Smooth muscle cell of the umbilical artery (primary cell): Measurements from ENCODE around the gene HACE1. TPM values are rescaled to one million over a fixed set of nuclear protein-coding genes. Genes with fewer than 3 reads are reported as not detected.

ENCODE experiments used
- total RNA-seq: library from RNA; depleted of rRNA; stranded (reverse); fragments of >200 nt; gene quantifications from 2 replicates; pipeline ENCODE4 v1.2.3, GENCODE V29; 2014

HACE1 gene, protein sequence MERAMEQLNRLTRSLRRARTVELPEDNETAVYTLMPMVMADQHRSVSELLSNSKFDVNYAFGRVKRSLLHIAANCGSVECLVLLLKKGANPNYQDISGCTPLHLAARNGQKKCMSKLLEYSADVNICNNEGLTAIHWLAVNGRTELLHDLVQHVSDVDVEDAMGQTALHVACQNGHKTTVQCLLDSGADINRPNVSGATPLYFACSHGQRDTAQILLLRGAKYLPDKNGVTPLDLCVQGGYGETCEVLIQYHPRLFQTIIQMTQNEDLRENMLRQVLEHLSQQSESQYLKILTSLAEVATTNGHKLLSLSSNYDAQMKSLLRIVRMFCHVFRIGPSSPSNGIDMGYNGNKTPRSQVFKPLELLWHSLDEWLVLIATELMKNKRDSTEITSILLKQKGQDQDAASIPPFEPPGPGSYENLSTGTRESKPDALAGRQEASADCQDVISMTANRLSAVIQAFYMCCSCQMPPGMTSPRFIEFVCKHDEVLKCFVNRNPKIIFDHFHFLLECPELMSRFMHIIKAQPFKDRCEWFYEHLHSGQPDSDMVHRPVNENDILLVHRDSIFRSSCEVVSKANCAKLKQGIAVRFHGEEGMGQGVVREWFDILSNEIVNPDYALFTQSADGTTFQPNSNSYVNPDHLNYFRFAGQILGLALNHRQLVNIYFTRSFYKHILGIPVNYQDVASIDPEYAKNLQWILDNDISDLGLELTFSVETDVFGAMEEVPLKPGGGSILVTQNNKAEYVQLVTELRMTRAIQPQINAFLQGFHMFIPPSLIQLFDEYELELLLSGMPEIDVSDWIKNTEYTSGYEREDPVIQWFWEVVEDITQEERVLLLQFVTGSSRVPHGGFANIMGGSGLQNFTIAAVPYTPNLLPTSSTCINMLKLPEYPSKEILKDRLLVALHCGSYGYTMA
- total RNA-seq = 20.3 and 22.3 TPM in 2 replicates

DNA sequence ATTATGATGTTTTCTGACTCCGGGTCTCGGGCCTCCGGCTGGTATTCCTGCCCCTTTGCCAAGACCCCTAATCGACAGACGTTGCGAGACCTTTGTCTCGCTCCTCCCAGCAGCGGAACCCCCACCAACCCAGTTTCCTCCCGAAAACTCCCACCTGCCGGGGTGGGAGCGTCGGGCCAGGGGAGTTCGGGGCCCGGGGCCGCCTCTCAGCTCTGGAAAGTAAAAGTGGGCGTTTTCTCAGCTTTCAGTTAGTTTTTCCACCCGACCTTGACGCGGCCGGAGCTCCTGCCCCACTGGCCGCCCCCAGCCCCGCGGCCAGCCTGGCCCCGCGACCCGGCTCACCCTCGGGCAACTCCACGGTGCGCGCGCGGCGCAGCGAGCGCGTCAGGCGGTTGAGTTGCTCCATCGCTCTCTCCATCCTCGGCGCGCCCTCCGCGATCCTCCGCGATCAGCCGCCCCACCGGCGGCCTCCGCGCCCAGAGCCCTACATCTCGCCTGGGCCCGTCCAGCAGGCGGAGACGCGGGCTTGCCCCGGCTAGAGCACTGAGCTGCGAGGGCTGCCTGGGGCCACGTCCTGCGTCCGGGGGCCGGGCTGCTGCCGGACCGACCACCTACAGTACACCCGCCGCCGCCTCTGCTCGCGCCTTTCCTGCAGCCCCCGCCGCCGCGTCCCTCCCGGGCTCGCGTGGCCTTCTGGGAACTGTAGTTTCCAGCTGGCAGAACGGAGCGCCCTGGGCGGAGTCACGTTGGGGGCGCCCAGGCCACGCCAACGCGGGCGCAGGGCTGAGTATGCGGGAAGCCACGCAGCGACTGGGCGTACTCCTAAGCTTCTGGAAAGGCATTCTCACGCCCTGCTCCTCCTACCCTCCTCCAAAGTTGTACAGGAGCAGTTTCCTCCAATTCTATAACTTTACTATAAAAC, at the start of gene HACE1:
HACE1 (minus strand) TSS at position 695 of the 922 bp plus-strand sequence; CDS start at position 418, 277 bp downstream.

Other genes with a start within 250 kb of the HACE1 start
- gene LIN28B, start 97.2 kb upstream of the HACE1 start, total RNA-seq = 0.05 TPM in 1 of 2 replicates, not detected in the other